Measurements from ENCODE around the gene GPR107. TPM values are rescaled to one million over a fixed set of nuclear protein-coding genes. Genes with fewer than 3 reads are reported as not detected.
A peak's percentile ranks its signal among the peaks of the same experiment; 100 is the strongest.

Gene GPR107
- polyA plus RNA-seq, 4 donors: 51.4 to 60.3 (median 54.0) TPM

GRCh38 chr9:130155647-130156046 lies 101.9 kb downstream of the GPR107 start:
- no peak for DNase-seq (ENCODE audit: low read depth in 4 of 4, low spot score in 3 of 4)

GRCh38 chr9:130156672-130157071 lies 103.0 kb downstream of the GPR107 start:
- DNase-seq (ENCODE audit: low read depth in 4 of 4, low spot score in 3 of 4): no peak

- DNase-seq (ENCODE audit: low read depth in 4 of 4, low spot score in 3 of 4): no peak
Observed at GRCh38 chr9:130157079-130157478, 103.4 kb downstream of the GPR107 start.

GRCh38 chr9:130158001-130158400 lies 104.3 kb downstream of the GPR107 start:
- no peak for DNase-seq (ENCODE audit: low read depth in 4 of 4, low spot score in 3 of 4)

- no peak for DNase-seq (ENCODE audit: low read depth in 4 of 4, low spot score in 3 of 4)
Observed at GRCh38 chr9:130159057-130159456, 105.4 kb downstream of the GPR107 start.

- no peak for DNase-seq (ENCODE audit: low read depth in 4 of 4, low spot score in 3 of 4)
Observed at GRCh38 chr9:130159915-130160670, 106.4 kb downstream of the GPR107 start.

GRCh38 chr9:130160862-130161470 lies 107.3 kb downstream of the GPR107 start:
- DNase-seq (ENCODE audit: low read depth in 4 of 4, low spot score in 3 of 4): no peak

- DNase-seq (ENCODE audit: low read depth in 4 of 4, low spot score in 3 of 4): no peak
Observed at GRCh38 chr9:130165579-130165978, 111.9 kb downstream of the GPR107 start.

- DNase-seq (ENCODE audit: low read depth in 4 of 4, low spot score in 3 of 4): no peak
Observed at GRCh38 chr9:130166399-130166798, 112.7 kb downstream of the GPR107 start.

- DNase-seq (ENCODE audit: low read depth in 4 of 4, low spot score in 3 of 4): no peak
Observed at GRCh38 chr9:130167927-130168326, 114.2 kb downstream of the GPR107 start.

GRCh38 chr9:130171226-130172148 lies 117.8 kb downstream of the GPR107 start:
- DNase-seq (ENCODE audit: low read depth in 4 of 4, low spot score in 3 of 4): no peak

- DNase-seq (ENCODE audit: low read depth in 4 of 4, low spot score in 3 of 4): peak in 1 of 4 donors; percentile 53
Observed at GRCh38 chr9:130172161-130172857, 118.6 kb downstream of the GPR107 start, which contains the start of gene NCS1. Gene NCS1, plus strand, starts transcription at chr9:130172404. Its CDS starts 260 bp downstream, at chr9:130172664.

GRCh38 chr9:130172858-130173665 lies 119.4 kb downstream of the GPR107 start:
- no peak for DNase-seq (ENCODE audit: low read depth in 4 of 4, low spot score in 3 of 4)

- DNase-seq (ENCODE audit: low read depth in 4 of 4, low spot score in 3 of 4): no peak
Observed at GRCh38 chr9:130173666-130173983, 119.9 kb downstream of the GPR107 start.

GRCh38 chr9:130174025-130174424 lies 120.3 kb downstream of the GPR107 start:
- DNase-seq (ENCODE audit: low read depth in 4 of 4, low spot score in 3 of 4): no peak

- DNase-seq (ENCODE audit: low read depth in 4 of 4, low spot score in 3 of 4): no peak
Observed at GRCh38 chr9:130174920-130175321, 121.2 kb downstream of the GPR107 start.

GRCh38 chr9:130175355-130175754 lies 121.6 kb downstream of the GPR107 start:
- DNase-seq (ENCODE audit: low read depth in 4 of 4, low spot score in 3 of 4): no peak

GRCh38 chr9:130176760-130177159 lies 123.1 kb downstream of the GPR107 start:
- no peak for DNase-seq (ENCODE audit: low read depth in 4 of 4, low spot score in 3 of 4)

- no peak for DNase-seq (ENCODE audit: low read depth in 4 of 4, low spot score in 3 of 4)
Observed at GRCh38 chr9:130177898-130178805, 124.4 kb downstream of the GPR107 start.

Measured in left renal pelvis (tissue), 4 donors.